GM20431 (cell line): ENCODE data around the gene SLC39A8.
"Not testable (repeated sequence)": the region's sequence is repeated elsewhere in the genome, so short reads cannot be mapped to it uniquely, and the experiment has no call there.

Experiments
- in situ Hi-C: fragments of 300-500 bp; cut with MseI, MboI; formaldehyde crosslinking; loops from one replicate; pipeline ENCODE4 v1.15.0; 2020; ENCODE audit warnings: low sequenced_read_pairs; ENCODE audit not compliant: unreplicated experiment

SLC39A8 gene

GRCh38 chr4:102344954-102345794 is at the start of gene SLC39A8:
SLC39A8 (minus strand) TSS chr4:102345482; CDS start chr4:102344662, 820 bp downstream.
- in situ Hi-C loops = no loop called here

DNA sequence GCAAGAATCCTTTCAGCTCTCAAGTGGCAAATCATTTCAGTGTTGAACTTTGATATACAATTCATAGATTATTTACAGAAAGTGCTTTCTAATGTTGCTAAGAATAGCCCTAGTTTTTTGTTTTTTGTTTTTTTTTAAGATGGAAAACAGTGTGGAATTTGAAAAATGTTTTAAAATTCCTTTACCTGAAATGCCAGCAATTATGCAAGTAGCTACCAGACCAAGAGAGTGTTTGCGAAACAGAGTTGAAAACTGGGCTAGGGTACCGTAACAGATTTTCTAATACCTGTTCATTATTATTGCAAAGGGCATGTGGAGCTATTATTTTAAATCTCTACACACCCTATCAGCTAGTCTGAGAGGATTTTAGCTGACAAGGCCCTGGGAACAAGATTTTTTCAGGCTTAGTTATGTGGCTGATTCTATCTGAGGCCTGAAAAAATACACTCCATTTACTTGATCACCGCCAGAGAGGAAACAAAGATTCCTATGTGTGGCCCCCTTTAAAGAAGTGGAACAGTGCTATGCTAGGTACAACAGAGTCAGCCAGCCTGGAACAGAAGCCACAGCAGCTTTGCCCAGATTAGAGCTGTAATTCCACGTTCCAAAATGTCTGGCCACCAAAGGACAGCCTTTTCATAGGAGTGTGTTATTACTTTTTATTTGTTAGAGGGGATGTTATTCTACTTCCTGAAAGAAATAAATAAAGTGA is 46.9 kb upstream of the SLC39A8 start:
- in situ Hi-C loops = no loop called here

GRCh38 chr4:102390438-102390837 is 45.2 kb upstream of the SLC39A8 start:
- in situ Hi-C loops = no loop called here

- in situ Hi-C loops = no loop called here
Measured at GRCh38 chr4:102388611-102389010, 43.3 kb upstream of the SLC39A8 start.

GRCh38 chr4:102387552-102388150 is 42.4 kb upstream of the SLC39A8 start:
- in situ Hi-C loops = no loop called here

DNA sequence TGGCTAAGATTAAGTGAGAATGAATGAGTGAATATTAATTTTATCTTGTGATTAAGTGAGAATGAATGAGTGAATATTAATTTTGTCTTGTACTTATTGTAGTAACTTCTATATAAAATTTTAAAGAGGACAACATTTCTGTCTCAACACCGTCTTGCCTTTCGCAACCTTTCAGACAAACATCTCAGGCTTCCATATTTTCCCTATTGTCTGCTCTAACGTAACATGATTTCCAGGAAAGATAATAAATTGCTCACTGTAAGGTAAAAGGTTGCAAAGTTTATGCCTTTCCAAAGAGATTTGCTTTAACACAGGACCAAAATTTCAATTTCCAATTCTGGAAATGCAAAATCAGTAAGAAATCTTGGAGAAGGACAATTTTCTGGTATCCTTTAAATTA is 41.7 kb upstream of the SLC39A8 start:
- in situ Hi-C loops = no loop called here

- in situ Hi-C loops = not testable (repeated sequence)
Measured at GRCh38 chr4:102380253-102380652, 35.0 kb upstream of the SLC39A8 start.

GRCh38 chr4:102362922-102363432 is 17.7 kb upstream of the SLC39A8 start:
- in situ Hi-C loops = no loop called here

DNA sequence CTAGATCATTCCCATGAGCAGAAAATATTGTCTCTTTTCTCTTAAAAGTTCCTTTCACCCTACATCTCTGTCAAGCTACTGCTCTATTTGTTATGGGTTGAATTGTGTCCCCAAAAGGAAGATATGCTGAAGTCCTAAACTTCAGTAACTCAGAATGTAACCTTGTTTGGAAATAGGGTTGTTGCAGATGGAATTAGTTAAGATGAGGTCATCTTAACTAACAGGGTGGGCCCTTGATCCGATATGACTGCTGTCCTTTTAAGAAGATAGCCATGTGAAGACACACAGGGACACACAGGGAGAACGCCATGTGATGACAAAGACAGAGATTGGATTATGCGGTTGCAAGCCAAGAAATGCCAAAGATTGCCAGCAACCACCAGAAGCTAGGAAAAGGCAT is 12.8 kb upstream of the SLC39A8 start:
- in situ Hi-C loops = no loop called here

GRCh38 chr4:102357637-102358036 is 12.4 kb upstream of the SLC39A8 start:
- in situ Hi-C loops = not testable (repeated sequence)

- in situ Hi-C loops = no loop called here
Measured at GRCh38 chr4:102356562-102357202, 11.4 kb upstream of the SLC39A8 start.

GRCh38 chr4:102355748-102356147 is 10.5 kb upstream of the SLC39A8 start:
- in situ Hi-C loops = no loop called here

- in situ Hi-C loops = no loop called here
Measured at GRCh38 chr4:102354671-102355454, 9.6 kb upstream of the SLC39A8 start.

DNA sequence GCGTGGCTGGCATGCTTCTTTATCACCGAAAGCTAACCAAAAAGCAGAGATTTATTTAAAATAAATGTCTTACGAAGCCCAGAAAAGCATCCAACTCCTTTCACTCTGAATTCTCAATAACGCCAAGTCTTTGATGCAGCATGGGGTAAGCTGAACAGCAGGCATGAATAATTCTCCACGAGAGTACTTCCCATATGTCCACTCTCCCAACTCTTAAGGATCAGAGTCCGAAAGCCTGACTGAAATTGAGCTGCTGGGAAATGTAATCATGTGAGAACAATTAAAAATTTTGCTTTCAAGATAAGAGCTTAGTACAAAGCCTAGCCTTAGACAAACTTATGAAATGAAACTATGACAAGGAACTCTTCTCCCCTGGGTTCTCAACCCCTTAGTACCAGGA is 7.5 kb upstream of the SLC39A8 start:
- in situ Hi-C loops = no loop called here

DNA sequence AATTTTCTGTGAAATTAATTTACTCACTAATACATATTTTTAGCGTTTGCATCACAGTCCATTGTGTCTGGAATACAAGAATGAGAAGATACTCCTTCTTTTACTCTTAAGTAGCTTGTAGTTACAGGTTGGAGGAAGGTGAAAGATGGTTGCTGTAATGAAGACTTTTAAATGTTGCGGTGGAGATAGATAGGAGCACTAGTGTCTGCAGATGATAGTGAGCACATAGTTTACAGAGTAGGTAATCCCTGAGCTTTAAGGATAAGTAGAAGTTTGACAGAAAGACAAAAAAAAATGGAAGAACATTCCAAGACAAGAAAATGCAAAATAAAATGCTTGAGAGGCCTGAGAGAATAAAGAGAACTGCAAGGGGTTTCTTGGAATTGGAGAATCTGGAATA is 5.4 kb upstream of the SLC39A8 start:
- in situ Hi-C loops = no loop called here

GRCh38 chr4:102348701-102349100 is 3.4 kb upstream of the SLC39A8 start:
- in situ Hi-C loops = no loop called here

DNA sequence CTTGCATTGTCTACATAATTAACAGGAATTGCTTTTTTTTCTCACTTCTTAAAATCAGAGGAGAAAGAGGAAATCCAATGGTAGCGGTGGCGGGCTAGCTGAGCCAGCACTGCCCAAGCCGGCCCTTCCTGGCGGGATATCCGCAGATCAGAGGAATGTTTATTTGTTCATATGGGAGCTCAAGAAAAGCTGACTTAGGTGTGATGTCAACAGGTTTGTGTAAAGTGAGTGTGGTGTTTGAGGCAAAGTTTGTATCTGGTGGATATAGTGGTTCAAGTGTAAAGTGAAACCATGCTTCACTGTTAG is 466 bp upstream of the SLC39A8 start:
- in situ Hi-C loops = no loop called here

GRCh38 chr4:102344520-102344953 is 745 bp downstream of the SLC39A8 start:
- in situ Hi-C loops = no loop called here

DNA sequence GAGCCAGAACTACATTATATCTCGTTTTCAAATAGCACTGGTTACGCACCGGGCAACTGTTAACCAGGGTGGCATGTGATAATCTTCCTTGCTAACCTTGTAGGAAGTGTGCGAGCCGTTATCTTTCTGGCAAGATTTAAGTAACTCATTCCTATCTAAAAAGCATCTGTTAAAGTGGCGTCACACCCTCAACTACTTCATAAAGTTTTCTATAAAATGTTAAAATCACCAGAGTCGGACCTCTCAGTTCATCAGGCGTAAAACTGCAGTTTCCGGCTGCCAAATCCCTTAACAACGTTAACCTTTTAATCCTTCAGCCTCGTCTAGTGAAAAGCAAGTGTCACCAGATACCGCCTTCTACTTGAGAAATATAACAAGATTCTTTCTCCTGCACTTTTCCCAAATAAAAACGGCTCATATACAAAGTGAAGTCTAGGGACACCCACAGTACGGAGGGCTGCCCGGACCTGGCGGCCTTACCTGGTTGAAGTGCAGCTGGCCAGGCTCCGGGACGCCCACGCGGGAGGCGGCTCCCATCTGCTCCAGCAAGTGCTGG is 1.2 kb downstream of the SLC39A8 start:
- in situ Hi-C loops = no loop called here
